IPS DF 19.7 (cell line): ENCODE measurements around the gene S100A3.
"Not testable (repeated sequence)": the region's sequence is repeated elsewhere in the genome, so short reads cannot be mapped to it uniquely, and the experiment has no call there.

Experiments
- DNase-seq: peaks from one replicate; pipeline ENCODE4 v3.0.0-alpha.2; 2013; ENCODE audit warnings: low read depth, low spot score

Gene S100A3

GRCh38 chr1:153535242-153536011 lies 13.6 kb downstream of the S100A3 start, which contains the start of gene S100A6:
TSS of gene S100A6 (minus strand) at chr1:153535991. CDS start at chr1:153535339, 652 bp downstream.
- DNase-seq, result no peak

- no peak for DNase-seq
Observed at GRCh38 chr1:153534925-153535241, 14.2 kb downstream of the S100A3 start.

GRCh38 chr1:153534226-153534924 lies 14.7 kb downstream of the S100A3 start:
- DNase-seq, result no peak

- DNase-seq, result no peak
Observed at GRCh38 chr1:153533689-153534201, 15.3 kb downstream of the S100A3 start.

DNA sequence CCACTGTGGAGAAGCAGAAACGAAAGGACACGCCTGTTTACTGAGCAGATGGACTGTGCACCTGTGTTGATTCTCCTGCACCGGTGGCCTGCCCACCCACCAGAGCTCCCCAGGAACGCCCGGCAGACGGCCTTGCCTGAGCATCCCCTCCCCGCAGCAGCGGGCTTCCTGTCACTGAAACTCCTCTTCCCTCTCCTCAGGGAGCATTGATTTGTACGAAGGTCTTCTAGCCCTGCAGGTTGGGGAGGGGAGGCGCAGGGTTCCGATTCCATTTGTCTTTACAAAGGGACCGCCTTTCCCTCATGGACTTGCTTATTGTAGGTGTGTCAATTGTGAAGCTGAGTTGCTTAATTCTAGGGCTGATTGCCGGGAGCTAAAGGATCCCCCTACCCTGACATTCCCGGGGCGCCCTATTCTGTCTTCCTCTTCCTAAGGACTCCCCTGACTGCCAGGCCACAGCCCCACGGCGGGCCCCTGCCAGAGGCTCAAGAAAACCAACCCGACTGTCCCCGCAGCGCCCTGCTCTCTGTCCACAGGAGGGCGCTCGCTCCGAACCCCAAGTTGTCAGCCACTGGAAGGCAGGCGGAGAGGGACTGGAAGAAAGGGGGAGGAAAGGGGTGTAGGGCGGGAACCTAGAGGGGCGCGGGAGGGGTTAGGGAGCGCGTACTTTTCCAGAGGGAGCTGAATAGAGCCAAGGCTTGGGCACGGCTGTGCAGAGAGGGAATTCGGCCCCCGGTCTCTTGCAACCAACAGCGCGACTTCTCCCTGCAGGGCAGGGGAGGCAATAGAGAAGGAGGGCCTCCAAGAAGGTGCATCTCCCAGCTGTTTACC lies 16.1 kb downstream of the S100A3 start:
- DNase-seq, result no peak

DNA sequence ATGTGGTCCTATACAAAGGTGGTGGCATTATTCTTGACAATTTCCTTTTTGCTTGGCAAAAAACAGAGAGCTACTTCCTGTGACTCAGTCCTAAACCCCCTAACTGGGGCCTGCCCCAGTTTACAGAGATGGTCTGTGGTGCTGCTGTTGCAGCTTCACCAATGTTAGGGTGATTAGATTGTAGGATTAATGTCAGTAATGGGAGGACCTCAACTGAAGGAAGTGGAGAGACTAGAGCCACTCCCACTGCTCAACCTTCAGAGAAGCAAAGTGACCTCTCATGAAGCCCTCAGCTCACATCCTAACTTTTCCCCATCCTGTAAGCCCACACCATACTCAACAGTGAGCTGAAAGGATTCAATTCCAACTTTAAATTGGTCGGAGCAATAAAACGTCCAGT lies 16.9 kb downstream of the S100A3 start:
- no peak for DNase-seq

- no peak for DNase-seq
Observed at GRCh38 chr1:153531638-153532037, 17.4 kb downstream of the S100A3 start.

GRCh38 chr1:153527683-153528040 lies 21.4 kb downstream of the S100A3 start:
- no peak for DNase-seq

- DNase-seq, result no peak
Observed at GRCh38 chr1:153527023-153527682, 21.9 kb downstream of the S100A3 start.

DNA sequence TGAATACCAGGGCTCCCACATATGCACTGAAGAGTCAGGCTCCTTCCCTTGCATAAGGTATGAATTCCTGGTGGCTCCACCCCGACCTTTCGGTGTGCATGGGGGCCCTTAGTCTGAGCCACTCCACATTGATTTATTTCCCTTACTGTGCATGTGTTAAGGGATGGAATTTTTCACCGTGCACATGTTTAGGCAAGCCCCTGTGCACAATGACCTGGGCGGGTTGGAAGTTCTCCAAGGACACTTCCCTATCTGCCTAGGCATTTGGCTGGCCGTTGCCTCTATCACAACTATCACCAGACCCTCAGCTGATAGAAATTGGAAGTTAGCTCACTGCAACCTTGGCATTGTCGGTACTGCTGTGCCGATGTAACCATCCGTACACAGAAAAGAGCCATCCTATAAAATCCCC lies 22.9 kb downstream of the S100A3 start:
- DNase-seq, result no peak

- no peak for DNase-seq
Observed at GRCh38 chr1:153525088-153525728, 23.9 kb downstream of the S100A3 start.

GRCh38 chr1:153522353-153523048 lies 26.6 kb downstream of the S100A3 start:
- not testable (repeated sequence) for DNase-seq

DNA sequence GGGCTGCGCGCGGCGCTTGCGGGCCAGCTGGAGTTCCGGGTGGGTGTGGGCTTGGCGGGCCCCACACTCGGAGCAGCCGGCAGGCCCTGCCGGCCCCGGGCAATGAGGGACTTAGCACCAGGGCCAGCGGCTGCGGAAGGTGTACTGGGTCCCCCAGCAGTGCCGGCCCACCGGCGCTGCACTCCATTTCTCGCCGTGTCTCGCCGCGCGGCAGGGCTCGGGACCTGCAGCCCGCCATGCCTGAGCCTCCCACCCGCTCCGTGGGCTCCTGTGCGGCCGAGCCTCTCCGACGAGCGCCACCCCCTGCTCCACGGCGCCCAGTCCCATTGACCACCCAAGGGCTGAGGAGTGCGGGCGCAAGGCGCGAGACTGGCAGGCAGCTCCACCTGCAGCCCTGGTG lies 27.2 kb downstream of the S100A3 start:
- not testable (repeated sequence) for DNase-seq

GRCh38 chr1:153520818-153521476 lies 28.1 kb downstream of the S100A3 start:
- no peak for DNase-seq

GRCh38 chr1:153520137-153520691 lies 28.8 kb downstream of the S100A3 start:
- not testable (repeated sequence) for DNase-seq

DNA sequence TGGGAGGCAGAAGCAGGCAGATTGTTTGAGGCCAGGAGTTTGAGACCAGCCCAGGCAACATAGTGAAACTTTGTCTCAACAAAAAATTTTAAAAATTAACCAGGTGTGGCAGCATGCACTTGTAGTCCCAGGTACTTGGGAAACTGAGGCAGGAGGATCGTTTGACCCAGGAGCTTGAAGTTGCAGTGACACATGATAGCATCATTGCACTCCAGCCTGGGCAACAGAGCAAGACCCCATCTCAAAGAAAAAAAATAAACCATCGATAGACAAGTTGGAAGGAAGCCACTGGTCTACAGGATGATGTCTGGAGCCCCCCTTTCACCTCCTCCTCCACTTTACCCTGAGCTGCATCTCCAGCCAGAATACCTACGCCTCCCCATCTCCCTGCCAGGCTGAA lies 29.8 kb downstream of the S100A3 start:
- no peak for DNase-seq

GRCh38 chr1:153515504-153516394 lies 33.3 kb downstream of the S100A3 start:
- no peak for DNase-seq

DNA sequence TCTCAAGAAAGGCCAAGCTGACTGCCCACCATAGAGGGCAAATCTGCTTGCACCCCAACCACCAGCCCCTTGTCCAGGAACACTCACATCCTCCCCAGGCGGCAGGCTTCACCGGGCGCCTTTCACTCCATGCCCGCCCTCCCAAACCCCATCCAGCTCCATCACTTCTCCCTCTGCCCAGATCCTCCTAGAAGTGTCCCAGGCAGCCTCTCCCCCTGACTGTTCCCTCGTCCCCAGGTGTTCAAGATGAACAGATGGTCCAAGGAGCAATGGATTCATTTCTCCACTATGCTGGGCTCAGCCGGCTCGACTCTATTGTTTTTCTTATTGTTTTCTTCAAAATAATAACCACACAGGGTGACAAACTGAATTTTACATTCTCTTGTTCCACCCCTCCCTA lies 35.4 kb downstream of the S100A3 start:
- DNase-seq, result no peak

DNA sequence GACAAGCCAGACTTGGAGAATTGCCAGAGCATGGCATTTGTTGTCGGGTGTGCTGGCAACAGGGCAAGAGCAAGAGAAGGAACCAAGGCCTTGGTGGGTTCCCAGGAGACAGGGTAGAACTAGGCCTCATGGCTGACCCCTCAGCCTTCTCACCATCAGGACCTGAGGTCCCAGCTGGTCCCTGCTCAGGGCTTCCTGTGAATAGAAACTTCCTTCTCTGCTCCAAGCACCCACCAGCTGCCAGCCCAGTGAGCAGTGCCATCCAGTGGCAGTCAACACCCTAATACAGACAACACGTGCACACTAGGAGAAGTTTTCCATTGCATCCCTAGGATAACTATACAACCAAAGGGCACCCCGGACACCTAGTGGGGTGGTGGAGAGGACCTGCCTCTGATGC lies 36.0 kb downstream of the S100A3 start:
- DNase-seq, result no peak
